Right renal pelvis (tissue), 4 donors: ENCODE measurements around the gene OS9. TPM values are rescaled to one million over a fixed set of nuclear protein-coding genes. Genes with fewer than 3 reads are reported as not detected.

Experiments
- DNase-seq, 4 donors: peaks; one replicate each; pipeline ENCODE4 v3.0.0-alpha.2; 2013; ENCODE audit warnings: low read depth in 4 of 4, low spot score in 3 of 4, missing footprints in 1 of 4
- polyA plus RNA-seq, 4 donors: library from polyadenylated mRNA; unstranded; fragments of 120-200 nt; gene quantifications; one replicate each; pipeline ENCODE4 v1.2.1, GENCODE V29; 2013; ENCODE audit not compliant: insufficient read length in 4 of 4

Gene OS9
- polyA plus RNA-seq, 4 donors = 209 to 223 (median 214) TPM

- no peak for DNase-seq
These were observed 56.9 kb downstream of the OS9 start for GRCh38 chr12:57750561-57751431.

- no peak for DNase-seq
These were observed 57.5 kb downstream of the OS9 start for GRCh38 chr12:57751432-57751787.

- peak; percentile 96 to 97 (median 97) for DNase-seq
These were observed 58.1 kb downstream of the OS9 start, which contains the start of gene CDK4 for GRCh38 chr12:57751788-57752667. CDK4 (minus strand) TSS chr12:57752310; CDS start chr12:57751717, 593 bp downstream.

- no peak for DNase-seq
These were observed 58.7 kb downstream of the OS9 start for GRCh38 chr12:57752668-57753000.

GRCh38 chr12:57753756-57754337 is 59.9 kb downstream of the OS9 start:
- DNase-seq = no peak

GRCh38 chr12:57754411-57755193 is 60.7 kb downstream of the OS9 start, which contains the start of gene MARCHF9:
MARCHF9 (plus strand) TSS chr12:57755103; CDS start chr12:57755529, 426 bp downstream.
- DNase-seq = no peak

- no peak for DNase-seq
These were observed 61.2 kb downstream of the OS9 start for GRCh38 chr12:57755194-57755453.

- DNase-seq = no peak
These were observed 61.8 kb downstream of the OS9 start for GRCh38 chr12:57755454-57756372.

- DNase-seq = no peak
These were observed 62.7 kb downstream of the OS9 start for GRCh38 chr12:57756406-57757341.

- DNase-seq = no peak
These were observed 63.8 kb downstream of the OS9 start for GRCh38 chr12:57757771-57758170.

GRCh38 chr12:57758552-57759359 is 64.8 kb downstream of the OS9 start:
- no peak for DNase-seq

GRCh38 chr12:57759360-57759980 is 65.5 kb downstream of the OS9 start:
- no peak for DNase-seq

GRCh38 chr12:57760347-57760982 is 66.5 kb downstream of the OS9 start:
- no peak for DNase-seq

- no peak for DNase-seq
These were observed 67.6 kb downstream of the OS9 start for GRCh38 chr12:57761391-57761998.

- no peak for DNase-seq
These were observed 68.5 kb downstream of the OS9 start for GRCh38 chr12:57762463-57762862.
